DMS79 treated with DMSO at 0.1 percent for 48 hours (cell line): ENCODE results near the gene C7.

Source experiments
- DNase-seq: peaks from one replicate; lab custom pipeline; 2025; lab: John Stamatoyannopoulos, UW

Gene C7

GRCh38 chr5:40916226-40916625 is 6.9 kb downstream of the C7 start:
- no peak for DNase-seq

- no peak for DNase-seq
These were observed 19.7 kb downstream of the C7 start for GRCh38 chr5:40928886-40929448.

GRCh38 chr5:40932766-40933165 is 23.5 kb downstream of the C7 start:
- no peak for DNase-seq

GRCh38 chr5:40937075-40937474 is 27.8 kb downstream of the C7 start:
- no peak for DNase-seq

GRCh38 chr5:40939753-40940152 is 30.5 kb downstream of the C7 start:
- no peak for DNase-seq

- DNase-seq = no peak
These were observed 35.8 kb downstream of the C7 start for GRCh38 chr5:40945111-40945510.

- DNase-seq = no peak
These were observed 46.0 kb downstream of the C7 start for GRCh38 chr5:40955313-40955712.

GRCh38 chr5:40957048-40957447 is 47.8 kb downstream of the C7 start:
- DNase-seq = no peak

- DNase-seq = no peak
These were observed 49.5 kb downstream of the C7 start for GRCh38 chr5:40958811-40959210.

GRCh38 chr5:40960037-40960436 is 50.7 kb downstream of the C7 start:
- DNase-seq = no peak

GRCh38 chr5:40962207-40962955 is 53.1 kb downstream of the C7 start:
- DNase-seq = no peak

- no peak for DNase-seq
These were observed 63.1 kb downstream of the C7 start for GRCh38 chr5:40972434-40972833.

- no peak for DNase-seq
These were observed 64.2 kb downstream of the C7 start for GRCh38 chr5:40973364-40974004.

GRCh38 chr5:40976041-40976440 is 66.7 kb downstream of the C7 start:
- no peak for DNase-seq

GRCh38 chr5:40976836-40977235 is 67.5 kb downstream of the C7 start:
- DNase-seq = no peak

GRCh38 chr5:40981420-40981819 is 72.1 kb downstream of the C7 start:
- DNase-seq = no peak

- no peak for DNase-seq
These were observed 74.5 kb downstream of the C7 start for GRCh38 chr5:40983781-40984180.

GRCh38 chr5:40984884-40985283 is 75.6 kb downstream of the C7 start:
- DNase-seq = no peak

GRCh38 chr5:40985501-40985900 is 76.2 kb downstream of the C7 start:
- DNase-seq = no peak

- DNase-seq = no peak
These were observed 77.4 kb downstream of the C7 start for GRCh38 chr5:40986666-40987065.

- DNase-seq = no peak
These were observed 78.1 kb downstream of the C7 start for GRCh38 chr5:40987349-40987748.

- DNase-seq = no peak
These were observed 79.6 kb downstream of the C7 start for GRCh38 chr5:40988746-40989510.
